ENCODE results near the gene UBIAD1.

DNA sequence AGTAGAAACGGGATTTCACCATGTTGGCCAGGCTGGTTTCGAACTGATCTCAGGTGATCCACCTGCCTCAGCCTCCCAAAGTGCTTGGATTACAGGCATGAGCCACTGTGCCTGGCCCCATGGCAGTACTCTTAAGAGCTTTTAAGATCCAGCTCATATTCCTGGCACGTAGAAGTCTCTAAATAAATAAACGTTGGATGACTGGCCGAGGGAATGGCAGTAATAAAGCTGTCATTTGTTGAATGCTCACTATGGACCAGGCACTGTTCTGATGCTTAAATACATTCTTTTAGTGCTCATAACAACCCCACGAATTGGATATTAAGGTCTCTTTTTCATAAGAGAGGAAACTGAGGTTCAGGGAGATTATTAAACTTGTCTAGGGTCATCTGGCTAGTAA lies 20.9 kb downstream of the UBIAD1 start:
- TF ChIP-seq, protein P1, sequence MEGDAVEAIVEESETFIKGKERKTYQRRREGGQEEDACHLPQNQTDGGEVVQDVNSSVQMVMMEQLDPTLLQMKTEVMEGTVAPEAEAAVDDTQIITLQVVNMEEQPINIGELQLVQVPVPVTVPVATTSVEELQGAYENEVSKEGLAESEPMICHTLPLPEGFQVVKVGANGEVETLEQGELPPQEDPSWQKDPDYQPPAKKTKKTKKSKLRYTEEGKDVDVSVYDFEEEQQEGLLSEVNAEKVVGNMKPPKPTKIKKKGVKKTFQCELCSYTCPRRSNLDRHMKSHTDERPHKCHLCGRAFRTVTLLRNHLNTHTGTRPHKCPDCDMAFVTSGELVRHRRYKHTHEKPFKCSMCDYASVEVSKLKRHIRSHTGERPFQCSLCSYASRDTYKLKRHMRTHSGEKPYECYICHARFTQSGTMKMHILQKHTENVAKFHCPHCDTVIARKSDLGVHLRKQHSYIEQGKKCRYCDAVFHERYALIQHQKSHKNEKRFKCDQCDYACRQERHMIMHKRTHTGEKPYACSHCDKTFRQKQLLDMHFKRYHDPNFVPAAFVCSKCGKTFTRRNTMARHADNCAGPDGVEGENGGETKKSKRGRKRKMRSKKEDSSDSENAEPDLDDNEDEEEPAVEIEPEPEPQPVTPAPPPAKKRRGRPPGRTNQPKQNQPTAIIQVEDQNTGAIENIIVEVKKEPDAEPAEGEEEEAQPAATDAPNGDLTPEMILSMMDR (IDR thresholded peaks at IDR 0.05) = no peak
- TF ChIP-seq EZH2 (IDR thresholded peaks at IDR 0.05; ENCODE audit: borderline replicate concordance, insufficient read depth, low read depth, low read length, poor library complexity, severe bottlenecking) = no peak
